Upper lobe of right lung (tissue), 1 donor: ENCODE measurements around the gene SRA1. TPM values are rescaled to one million over a fixed set of nuclear protein-coding genes. Genes with fewer than 3 reads are reported as not detected.

Experiments used
- ATAC-seq: fragments of 200-7000 bp; cut with Tn5 transposase; one replicate; pipeline ENCODE4 v1.9.1; 2020; ENCODE audit warnings: mild to moderate bottlenecking, moderate library complexity
- DNase-seq: peaks from one replicate; pipeline ENCODE4 v3.0.0-alpha.2; 2020
- H3K27ac ChIP-seq: fragments of 200-600 bp; one replicate; pipeline ENCODE4 v1.8.0; 2022
- H3K27me3 ChIP-seq: fragments of 200-600 bp; one replicate; pipeline ENCODE4 v1.8.0; 2022; ENCODE audit warnings: mild to moderate bottlenecking
- H3K36me3 ChIP-seq: fragments of 200-600 bp; one replicate; pipeline ENCODE4 v1.8.0; 2022
- H3K4me1 ChIP-seq: fragments of 200-600 bp; one replicate; pipeline ENCODE4 v1.8.0; 2022
- H3K4me3 ChIP-seq: fragments of 200-600 bp; one replicate; pipeline ENCODE4 v1.8.0; 2022; ENCODE audit warnings: mild to moderate bottlenecking
- H3K9me3 ChIP-seq: fragments of 200-600 bp; one replicate; pipeline ENCODE4 v1.8.0; 2022
- intact Hi-C: fragments of 100-400 bp; cut with DNase I; formaldehyde crosslinking; loops from one replicate; pipeline ENCODE4 v1.11.0; 2022
- total RNA-seq: library from RNA; stranded (reverse); fragmentation: NEBNext Ultra II Directional; extraction: Animal tissue kit (Norgen Biotek cat#: 25700); gene quantifications from one replicate; pipeline ENCODE4 v1.2.1, GENCODE V29; 2021
- TF ChIP-seq, protein P1 (sequence below): fragments of 200-600 bp; IDR thresholded peaks from one replicate; pipeline ENCODE4 v1.8.0; 2022; ENCODE audit warnings: antibody characterized with exemption
- donor health status: DM: no; HTN: yes; CAD: no; lungs with severe emphysema.

SRA1 gene
- total RNA-seq, 1 donor from 2014 or later, result 19.4 TPM

DNA sequence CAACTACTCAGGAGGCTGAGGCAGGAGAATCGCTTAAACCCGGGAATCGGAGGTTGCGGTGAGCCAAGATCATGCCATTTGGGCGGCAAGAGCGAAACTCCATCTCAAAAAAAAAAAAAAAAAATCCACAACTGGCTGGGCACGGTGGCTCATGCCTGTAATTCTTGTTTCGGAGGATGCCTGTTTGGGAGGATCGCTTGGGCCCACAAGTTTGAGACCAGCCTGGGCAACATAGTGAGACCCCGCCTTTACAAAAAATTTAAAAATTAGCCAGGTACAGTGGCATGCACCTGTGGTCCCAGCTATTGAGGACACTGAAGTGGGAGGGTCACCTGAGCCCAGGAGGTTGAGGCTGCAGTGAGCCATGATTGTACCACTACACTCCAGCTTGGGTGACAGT lies 11.7 kb downstream of the SRA1 start:
- DNase-seq (no peak), ATAC-seq (no peak)
- no peaks in the 10 kb centered on the region for H3K9me3 ChIP-seq
- TF ChIP-seq, protein P1, sequence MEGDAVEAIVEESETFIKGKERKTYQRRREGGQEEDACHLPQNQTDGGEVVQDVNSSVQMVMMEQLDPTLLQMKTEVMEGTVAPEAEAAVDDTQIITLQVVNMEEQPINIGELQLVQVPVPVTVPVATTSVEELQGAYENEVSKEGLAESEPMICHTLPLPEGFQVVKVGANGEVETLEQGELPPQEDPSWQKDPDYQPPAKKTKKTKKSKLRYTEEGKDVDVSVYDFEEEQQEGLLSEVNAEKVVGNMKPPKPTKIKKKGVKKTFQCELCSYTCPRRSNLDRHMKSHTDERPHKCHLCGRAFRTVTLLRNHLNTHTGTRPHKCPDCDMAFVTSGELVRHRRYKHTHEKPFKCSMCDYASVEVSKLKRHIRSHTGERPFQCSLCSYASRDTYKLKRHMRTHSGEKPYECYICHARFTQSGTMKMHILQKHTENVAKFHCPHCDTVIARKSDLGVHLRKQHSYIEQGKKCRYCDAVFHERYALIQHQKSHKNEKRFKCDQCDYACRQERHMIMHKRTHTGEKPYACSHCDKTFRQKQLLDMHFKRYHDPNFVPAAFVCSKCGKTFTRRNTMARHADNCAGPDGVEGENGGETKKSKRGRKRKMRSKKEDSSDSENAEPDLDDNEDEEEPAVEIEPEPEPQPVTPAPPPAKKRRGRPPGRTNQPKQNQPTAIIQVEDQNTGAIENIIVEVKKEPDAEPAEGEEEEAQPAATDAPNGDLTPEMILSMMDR, result no peak
- peaks cover 36% of the 10 kb centered on the region for H3K4me1 ChIP-seq
- H3K4me3 ChIP-seq, result no peak overlapping the region
- H3K27me3 ChIP-seq, result no peaks in the 10 kb centered on the region
- intact Hi-C loops, result no loop called here
- no peak overlapping the region for H3K27ac ChIP-seq
- peaks cover 68% of the 10 kb centered on the region for H3K36me3 ChIP-seq

DNA sequence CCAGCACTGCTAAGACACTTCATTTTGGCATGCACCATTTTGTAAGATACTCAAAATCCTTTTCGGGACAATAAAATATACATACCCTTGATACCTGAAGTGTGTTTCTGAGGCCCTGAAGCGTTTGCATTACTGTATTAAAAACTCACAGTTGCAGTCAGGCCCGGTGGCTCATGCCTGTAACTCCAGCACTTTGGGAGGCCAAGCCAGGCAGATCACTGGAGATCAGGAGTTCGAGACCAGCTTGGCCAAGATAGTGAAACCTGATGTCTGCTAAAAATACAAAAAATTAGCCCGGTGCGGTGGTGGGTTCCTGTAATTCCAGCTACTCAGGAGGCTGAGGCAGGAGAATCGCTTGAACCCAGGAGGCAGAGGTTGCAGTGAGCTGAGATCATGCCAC lies 12.3 kb downstream of the SRA1 start:
- H3K36me3 ChIP-seq, result peaks cover 68% of the 10 kb centered on the region
- peaks cover 35% of the 10 kb centered on the region for H3K4me1 ChIP-seq
- TF ChIP-seq, protein P1, result no peak
- intact Hi-C loops, result no loop called here
- ATAC-seq, result no peak
- H3K4me3 ChIP-seq, result no peak overlapping the region
- H3K27ac ChIP-seq, result no peak overlapping the region
- no peaks in the 10 kb centered on the region for H3K27me3 ChIP-seq
- no peaks in the 10 kb centered on the region for H3K9me3 ChIP-seq
- DNase-seq, result no peak

DNA sequence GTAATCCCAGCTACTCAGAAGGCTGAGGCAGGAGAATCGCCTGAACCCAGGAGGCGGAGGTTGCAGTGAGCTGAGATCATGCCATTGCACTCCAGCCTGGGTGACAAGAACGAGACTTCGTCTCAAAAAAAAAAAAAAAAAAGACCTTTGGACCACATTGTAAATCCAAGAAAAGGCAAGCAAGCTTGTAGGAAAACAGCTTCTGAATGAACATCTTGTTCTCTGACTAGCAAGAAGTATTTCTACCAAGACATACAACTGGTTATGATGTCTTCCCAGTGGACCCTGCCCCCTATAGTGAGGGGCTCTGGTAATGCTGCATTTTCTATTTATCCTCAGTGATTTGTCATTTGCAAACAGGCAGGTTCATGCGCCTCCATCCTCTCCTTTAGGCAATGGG lies 14.3 kb downstream of the SRA1 start:
- Histone ChIP-seq H3K9me3 (no peaks in the 10 kb centered on the region), H3K27me3 (no peaks in the 10 kb centered on the region), H3K4me3 (no peak overlapping the region), H3K36me3 (peaks cover 76% of the 10 kb centered on the region), H3K27ac (no peak overlapping the region), H3K4me1 (peaks cover 14% of the 10 kb centered on the region)
- no peak for DNase-seq
- intact Hi-C loops, result no loop called here
- TF ChIP-seq, protein P1, result no peak
- ATAC-seq, result no peak

DNA sequence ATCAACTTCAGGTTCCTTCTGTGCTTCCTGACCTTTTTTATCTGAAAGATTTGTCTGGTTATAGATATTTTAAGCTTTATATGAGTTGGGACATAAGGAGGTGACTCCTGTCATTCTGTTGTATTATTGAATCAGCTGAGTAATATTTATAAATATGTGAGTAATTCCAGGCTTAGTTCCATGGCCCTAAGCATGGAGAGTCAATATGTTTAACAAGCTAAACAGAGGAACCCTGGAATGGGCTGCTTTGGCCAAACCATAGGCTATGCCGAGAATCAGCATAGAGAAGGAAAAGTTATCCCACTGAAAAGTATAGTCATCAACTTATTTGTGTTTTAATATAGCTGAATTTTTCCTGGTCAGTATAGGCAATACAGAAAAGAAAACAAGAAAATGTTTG lies 17.0 kb downstream of the SRA1 start:
- no peak for ATAC-seq
- intact Hi-C loops, result no loop called here
- H3K27ac ChIP-seq, result no peak overlapping the region
- no peaks in the 10 kb centered on the region for H3K27me3 ChIP-seq
- peaks cover 100% of the 10 kb centered on the region for H3K36me3 ChIP-seq
- H3K4me3 ChIP-seq, result no peak overlapping the region
- TF ChIP-seq, protein P1, result no peak
- DNase-seq, result no peak
- H3K4me1 ChIP-seq, result no peaks in the 10 kb centered on the region
- H3K9me3 ChIP-seq, result no peaks in the 10 kb centered on the region

DNA sequence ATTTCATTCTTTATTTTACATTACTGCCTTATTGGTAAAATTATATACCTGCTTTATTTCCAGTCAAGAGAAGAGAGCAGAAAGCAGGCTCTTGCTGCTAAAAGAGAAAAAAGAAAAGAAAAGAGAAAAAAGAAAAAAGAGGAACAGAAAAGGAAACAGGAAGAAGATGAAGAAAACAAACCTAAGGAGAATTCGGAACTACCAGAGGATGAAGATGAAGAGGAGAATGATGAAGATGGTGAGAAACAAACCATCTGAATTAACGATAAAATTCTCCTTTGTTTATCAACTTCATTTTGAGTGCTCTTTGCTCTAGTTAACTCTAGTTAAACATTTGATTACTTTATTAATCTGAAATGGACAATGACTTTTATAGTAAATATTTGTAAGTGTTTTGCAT lies 33.3 kb downstream of the SRA1 start:
- ATAC-seq (no peak), DNase-seq (no peak)
- H3K27me3 ChIP-seq, result no peaks in the 10 kb centered on the region
- no peaks in the 10 kb centered on the region for H3K9me3 ChIP-seq
- TF ChIP-seq, protein P1, result no peak
- intact Hi-C loops, result no loop called here
- H3K4me1 ChIP-seq, result no peaks in the 10 kb centered on the region
- H3K36me3 ChIP-seq, result peaks cover 76% of the 10 kb centered on the region
- H3K4me3 ChIP-seq, result no peak overlapping the region
- H3K27ac ChIP-seq, result no peak overlapping the region

DNA sequence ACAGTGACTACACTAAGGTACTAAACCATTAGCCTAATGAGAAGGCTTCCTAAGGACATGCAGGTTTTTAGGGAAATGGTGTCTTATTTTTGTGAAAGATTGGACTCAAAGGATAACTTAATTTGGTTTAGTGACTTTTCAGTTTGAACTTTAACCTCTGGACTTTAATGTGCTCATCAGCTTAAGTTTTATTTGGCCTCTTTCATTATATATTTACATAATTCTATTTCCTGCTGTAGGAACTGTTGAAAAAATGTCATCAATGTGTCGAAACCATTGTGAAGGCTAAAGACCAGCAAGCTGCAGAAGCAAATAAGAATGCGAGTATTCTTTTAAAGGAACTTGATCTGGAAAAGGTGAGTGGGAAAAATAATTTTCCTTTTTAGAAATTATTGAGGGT lies 44.1 kb downstream of the SRA1 start:
- H3K27me3 ChIP-seq, result no peaks in the 10 kb centered on the region
- H3K4me1 ChIP-seq, result no peaks in the 10 kb centered on the region
- ATAC-seq (no peak), DNase-seq (no peak)
- peaks cover 75% of the 10 kb centered on the region for H3K36me3 ChIP-seq
- H3K9me3 ChIP-seq, result no peaks in the 10 kb centered on the region
- intact Hi-C loops, result no loop called here
- TF ChIP-seq, protein P1, result no peak
- no peak overlapping the region for H3K4me3 ChIP-seq
- no peak overlapping the region for H3K27ac ChIP-seq
